HEK293 (cell line): Measurements from ENCODE around the gene DDC.

Source experiments
- CTCF ChIA-PET: fragments of 350-600 bp; formaldehyde crosslinking; extraction: SDS; loops from one replicate; lab custom pipeline; 2021; ENCODE audit warnings: antibody characterized with exemption; lab: Yijun Ruan, JAX
- POLR2A ChIA-PET: fragments of 300-600 bp; formaldehyde crosslinking; extraction: SDS; loops from one replicate; lab custom pipeline; 2020; ENCODE audit warnings: antibody characterized with exemption, inconsistent platforms; lab: Yijun Ruan, JAX
- H3K27ac ChIP-seq: fragments of 200-500 bp; sonication (Bioruptor generic); 2 replicates; pipeline ENCODE4 v1.5.1; 2014; ENCODE audit warnings: low read depth, low read length, control low read depth, inconsistent platforms; ENCODE audit errors: extremely low read depth
- H3K36me3 ChIP-seq, 2 experiments: fragments of 200-500 bp in 1 of 2; sonication (Bioruptor generic) in 1 of 2; 1 replicate in 1 of 2; 2 replicates in 1 of 2; pipeline ENCODE4 v1.5.1; 2014 to 2017; ENCODE audit warnings: inconsistent platforms in 2 of 2, low read length in 2 of 2; ENCODE audit not compliant: control insufficient read depth in 2 of 2, insufficient read depth in 1 of 2
- H3K4me1 ChIP-seq: fragments of 200-500 bp; sonication (Bioruptor generic); 2 replicates; pipeline ENCODE4 v1.5.1; 2014; ENCODE audit warnings: mild to moderate bottlenecking, low read length, inconsistent platforms; ENCODE audit not compliant: control insufficient read depth, insufficient read depth
- H3K4me3 ChIP-seq: 2 replicates; pipeline ENCODE4 v1.5.1; 2011; ENCODE audit warnings: low read depth, mild to moderate bottlenecking, control low read depth, low read length, moderate library complexity
- H3K9me3 ChIP-seq: fragments of 200-500 bp; sonication (Bioruptor generic); 2 replicates; pipeline ENCODE4 v1.5.1; 2014; ENCODE audit warnings: low read depth, low read length, inconsistent platforms; ENCODE audit not compliant: control insufficient read depth, insufficient read depth
- KLF16 ChIP-seq: fragments of 450-650 bp; formaldehyde crosslinking; IDR thresholded peaks from 2 replicates; pipeline ENCODE4 v1.5.1; 2017; ENCODE audit warnings: missing biosample characterization, missing genetic modification characterization
- PRDM2 ChIP-seq: fragments of 450-650 bp; formaldehyde crosslinking; IDR thresholded peaks from 2 replicates; pipeline ENCODE4 v1.5.1; 2016; ENCODE audit warnings: missing biosample characterization, missing genetic modification characterization, borderline replicate concordance
- SP3 ChIP-seq: fragments of 450-650 bp; formaldehyde crosslinking; IDR thresholded peaks from 2 replicates; pipeline ENCODE4 v1.5.1; 2016; ENCODE audit warnings: missing biosample characterization, missing genetic modification characterization
- TSHZ1 ChIP-seq: fragments of 450-650 bp; formaldehyde crosslinking; IDR thresholded peaks from 2 replicates; pipeline ENCODE4 v1.5.1; 2016; ENCODE audit warnings: missing biosample characterization, missing genetic modification characterization, borderline replicate concordance
- ZBTB20 ChIP-seq: fragments of 450-650 bp; formaldehyde crosslinking; IDR thresholded peaks from 2 replicates; pipeline ENCODE4 v1.5.1; 2016; ENCODE audit warnings: missing biosample characterization, missing genetic modification characterization
- ZFHX2 ChIP-seq: fragments of 450-650 bp; formaldehyde crosslinking; conservative IDR thresholded peaks from 2 replicates; pipeline ENCODE4 v1.5.1; 2016; ENCODE audit warnings: missing biosample characterization, missing genetic modification characterization
- ZFP3 ChIP-seq: fragments of 450-650 bp; formaldehyde crosslinking; IDR thresholded peaks from 2 replicates; pipeline ENCODE4 v1.5.1; 2016; ENCODE audit warnings: low read depth, missing biosample characterization, missing genetic modification characterization
- ZNF112 ChIP-seq: fragments of 450-650 bp; formaldehyde crosslinking; IDR thresholded peaks from 2 replicates; pipeline ENCODE4 v1.5.0; 2017; ENCODE audit warnings: missing biosample characterization, missing genetic modification characterization
- ZNF155 ChIP-seq: fragments of 450-650 bp; formaldehyde crosslinking; IDR thresholded peaks from 2 replicates; pipeline ENCODE4 v1.5.1; 2016; ENCODE audit warnings: missing biosample characterization, missing genetic modification characterization
- ZNF19 ChIP-seq: fragments of 450-650 bp; formaldehyde crosslinking; IDR thresholded peaks from 2 replicates; pipeline ENCODE4; 2016; ENCODE audit warnings: missing biosample characterization, missing genetic modification characterization, low read depth
- ZNF23 ChIP-seq: fragments of 450-650 bp; formaldehyde crosslinking; IDR thresholded peaks from 2 replicates; pipeline ENCODE4 v1.5.1; 2016; ENCODE audit warnings: missing biosample characterization, missing genetic modification characterization, borderline replicate concordance
- ZNF274 ChIP-seq, 2 experiments: fragments of 200-500 bp in 1 of 2; fragments of 450-650 bp in 1 of 2; sonication (Bioruptor generic) in 1 of 2; formaldehyde crosslinking in 1 of 2; IDR thresholded peaks; 2 replicates each; pipeline versions ENCODE4 v1.5.1 to v1.6.1; 2014 to 2016; ENCODE audit warnings: borderline replicate concordance in 1 of 2, inconsistent platforms in 1 of 2, low read length in 1 of 2, missing biosample characterization in 1 of 2, missing genetic modification characterization in 1 of 2
- ZNF324 ChIP-seq: fragments of 450-650 bp; formaldehyde crosslinking; IDR thresholded peaks from 2 replicates; pipeline ENCODE4 v1.5.1; 2016; ENCODE audit warnings: missing biosample characterization, missing genetic modification characterization
- ZNF501 ChIP-seq: fragments of 450-650 bp; formaldehyde crosslinking; IDR thresholded peaks from 2 replicates; pipeline ENCODE4 v1.5.1; 2016; ENCODE audit warnings: missing biosample characterization, missing genetic modification characterization
- ZNF521 ChIP-seq: fragments of 450-650 bp; formaldehyde crosslinking; IDR thresholded peaks from 2 replicates; pipeline ENCODE4 v1.5.1; 2017; ENCODE audit warnings: missing biosample characterization, mild to moderate bottlenecking, missing genetic modification characterization
- ZNF555 ChIP-seq: fragments of 450-650 bp; formaldehyde crosslinking; conservative IDR thresholded peaks from 2 replicates; pipeline ENCODE4 v1.5.1; 2017; ENCODE audit warnings: missing biosample characterization, mild to moderate bottlenecking, missing genetic modification characterization, inconsistent platforms
- ZNF624 ChIP-seq: fragments of 450-650 bp; formaldehyde crosslinking; IDR thresholded peaks from 2 replicates; pipeline ENCODE4 v1.5.1; 2017; ENCODE audit warnings: missing biosample characterization, missing genetic modification characterization
- ZNF639 ChIP-seq: fragments of 450-650 bp; formaldehyde crosslinking; IDR thresholded peaks from 2 replicates; pipeline ENCODE4 v1.5.1; 2016; ENCODE audit warnings: missing biosample characterization, missing genetic modification characterization
- ZNF645 ChIP-seq: fragments of 450-650 bp; formaldehyde crosslinking; IDR thresholded peaks from 2 replicates; pipeline ENCODE4; 2016; ENCODE audit warnings: missing biosample characterization, missing genetic modification characterization
- ZNF654 ChIP-seq: fragments of 450-650 bp; formaldehyde crosslinking; IDR thresholded peaks from 2 replicates; pipeline ENCODE4 v1.5.1; 2016; ENCODE audit warnings: low read depth, missing biosample characterization, missing genetic modification characterization
- ZNF747 ChIP-seq: fragments of 450-650 bp; formaldehyde crosslinking; IDR thresholded peaks from 2 replicates; pipeline ENCODE4 v1.5.1; 2016; ENCODE audit warnings: missing biosample characterization, missing genetic modification characterization
- ZNF791 ChIP-seq: fragments of 450-650 bp; formaldehyde crosslinking; IDR thresholded peaks from 2 replicates; pipeline ENCODE4 v1.5.1; 2016; ENCODE audit warnings: missing biosample characterization, missing genetic modification characterization

The DDC gene

GRCh38 chr7:50499092-50499491 lies 66.1 kb downstream of the DDC start:
- Histone ChIP-seq H3K4me3 (no peak overlapping the region), H3K9me3 (no peaks in the 10 kb centered on the region)
- ChIA-PET CTCF (interaction anchor here (0.8 to 1.7 kb wide), 2 partner anchors 32 to 846 kb away, joined by 3 to 5 read pairs; no protein-coding TSS in a partner anchor), POLR2A (no interaction called here)
- no peak for TF ChIP-seq ZFP3 (tag by site-specific recombination)
- TF ChIP-seq ZNF555 (tag by site-specific recombination): no peak
- TF ChIP-seq ZNF501 (tag by site-specific recombination): no peak
- TF ChIP-seq ZNF23 (tag by site-specific recombination): no peak
- no peak for TF ChIP-seq ZNF521 (tag by site-specific recombination)
- TF ChIP-seq, all 188 proteins: peak for 0
- Histone ChIP-seq H3K36me3 (no peaks in the 10 kb centered on the region), H3K4me1 (no peaks in the 10 kb centered on the region; the same call in 1 of the 2 replicates), H3K27ac (no peak overlapping the region)

- Histone ChIP-seq H3K4me3 (no peak overlapping the region), H3K27ac (no peak overlapping the region), H3K4me1 (no peaks in the 10 kb centered on the region; the same call in 1 of the 2 replicates), H3K9me3 (no peaks in the 10 kb centered on the region), H3K36me3 (no peaks in the 10 kb centered on the region)
- POLR2A ChIA-PET: no interaction called here
- CTCF ChIA-PET: no interaction called here
- TF ChIP-seq ZNF112 (tag by site-specific recombination) (no peak), PRDM2 (no peak), ZNF19 (tag by site-specific recombination) (no peak), ZBTB20 (no peak), ZNF791 (tag by site-specific recombination) (no peak), ZNF155 (tag by site-specific recombination) (no peak), ZNF555 (tag by site-specific recombination) (no peak), SP3 (tag by site-specific recombination) (no peak), ZNF274 (IDR thresholded peaks at IDR 0.05; ENCODE audit: low read length) (no peak), ZNF274 (tag by site-specific recombination; IDR thresholded peaks at IDR 0.05; ENCODE audit: borderline replicate concordance) (no peak), ZNF639 (no peak), ZNF624 (tag by site-specific recombination) (no peak), ZNF747 (tag by site-specific recombination) (no peak), TSHZ1 (tag by site-specific recombination) (no peak), KLF16 (no peak), ZNF645 (tag by site-specific recombination) (no peak), ZNF324 (tag by site-specific recombination) (no peak), ZNF654 (tag by site-specific recombination) (no peak), ZFHX2 (tag by site-specific recombination) (no peak)
Measured at GRCh38 chr7:50497968-50498367, 67.2 kb downstream of the DDC start.
